ENCODE results near the gene LY6G6F.
A peak's percentile ranks its signal among the peaks of the same experiment; 100 is the strongest.

LY6G6F gene

GRCh38 chr6:31706599-31706998, at the start of gene LY6G6F:
Gene LY6G6F (plus strand): TSS chr6:31706866. CDS start chr6:31706907, 41 bp downstream.
- DNase-seq (ENCODE audit: low spot score) = no peak

- DNase-seq (ENCODE audit: low spot score) = no peak
These were observed 49.1 kb upstream of the LY6G6F start for GRCh38 chr6:31657406-31658157.

DNA sequence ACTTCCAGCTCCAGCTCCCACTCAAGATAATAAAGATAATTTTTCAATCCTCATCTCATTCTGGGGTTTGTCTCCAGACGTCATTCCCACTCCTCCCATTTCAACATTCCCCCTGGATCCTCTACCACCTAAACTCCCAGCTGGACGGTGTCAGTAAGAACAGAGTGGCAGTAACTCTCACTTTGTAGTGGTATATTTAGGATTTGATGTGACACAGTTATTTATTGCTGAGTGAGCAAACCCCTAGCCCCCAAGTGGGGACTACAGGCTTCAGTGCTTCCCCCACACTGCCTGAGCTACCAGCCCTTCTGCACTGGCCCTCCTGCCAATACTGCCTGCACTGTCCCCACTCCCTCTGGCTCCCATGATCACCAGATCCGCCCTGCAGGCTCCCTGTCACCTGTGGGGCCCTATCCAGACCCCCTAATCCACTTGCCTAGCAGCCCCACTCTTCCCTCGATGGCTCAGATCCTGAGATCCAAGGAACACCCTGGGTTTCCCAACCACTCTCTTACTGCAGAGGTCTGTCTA, 48.4 kb upstream of the LY6G6F start:
- no peak for DNase-seq (ENCODE audit: low spot score)

DNA sequence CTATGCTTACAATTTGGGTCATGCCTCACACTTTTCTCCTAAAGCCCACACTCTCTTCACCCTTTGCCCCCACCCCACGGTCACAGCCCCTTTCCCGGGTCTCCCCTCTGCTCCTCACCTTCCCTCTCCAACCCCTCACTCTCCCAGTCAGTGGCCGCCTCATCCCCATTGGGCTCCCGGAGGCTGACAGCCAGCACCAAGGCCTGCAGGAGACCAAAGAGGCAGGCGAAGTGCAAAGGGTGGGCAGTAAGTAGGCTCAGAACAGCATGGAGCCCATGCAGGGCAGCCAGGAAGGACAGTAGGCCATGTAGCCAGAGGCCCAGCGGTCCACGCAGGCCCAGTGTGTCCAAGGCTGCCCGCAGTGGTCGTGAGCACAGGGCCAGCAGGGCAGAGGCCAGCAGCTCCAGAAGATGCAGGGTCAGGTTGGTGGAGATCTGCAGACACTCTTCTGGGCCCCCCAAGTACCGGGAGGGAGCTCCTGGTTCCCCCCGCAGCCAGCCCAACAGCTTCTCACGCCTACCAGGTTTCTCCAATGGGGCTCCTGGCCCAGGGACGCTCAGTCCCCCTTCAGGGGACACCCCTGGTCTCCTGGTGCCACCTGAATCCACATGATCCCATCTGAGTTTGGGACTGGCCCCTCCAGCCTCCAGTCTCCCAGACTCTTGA, 47.5 kb upstream of the LY6G6F start:
- no peak for DNase-seq (ENCODE audit: low spot score)

- DNase-seq (ENCODE audit: low spot score) = peak; percentile 42
These were observed 46.9 kb upstream of the LY6G6F start for GRCh38 chr6:31659649-31660380.

- DNase-seq (ENCODE audit: low spot score) = peak; percentile 83
These were observed 46.0 kb upstream of the LY6G6F start, which contains the start of gene C6orf47 for GRCh38 chr6:31660381-31661261. Gene C6orf47 (minus strand): TSS chr6:31660778. CDS start chr6:31659947, 831 bp downstream.

DNA sequence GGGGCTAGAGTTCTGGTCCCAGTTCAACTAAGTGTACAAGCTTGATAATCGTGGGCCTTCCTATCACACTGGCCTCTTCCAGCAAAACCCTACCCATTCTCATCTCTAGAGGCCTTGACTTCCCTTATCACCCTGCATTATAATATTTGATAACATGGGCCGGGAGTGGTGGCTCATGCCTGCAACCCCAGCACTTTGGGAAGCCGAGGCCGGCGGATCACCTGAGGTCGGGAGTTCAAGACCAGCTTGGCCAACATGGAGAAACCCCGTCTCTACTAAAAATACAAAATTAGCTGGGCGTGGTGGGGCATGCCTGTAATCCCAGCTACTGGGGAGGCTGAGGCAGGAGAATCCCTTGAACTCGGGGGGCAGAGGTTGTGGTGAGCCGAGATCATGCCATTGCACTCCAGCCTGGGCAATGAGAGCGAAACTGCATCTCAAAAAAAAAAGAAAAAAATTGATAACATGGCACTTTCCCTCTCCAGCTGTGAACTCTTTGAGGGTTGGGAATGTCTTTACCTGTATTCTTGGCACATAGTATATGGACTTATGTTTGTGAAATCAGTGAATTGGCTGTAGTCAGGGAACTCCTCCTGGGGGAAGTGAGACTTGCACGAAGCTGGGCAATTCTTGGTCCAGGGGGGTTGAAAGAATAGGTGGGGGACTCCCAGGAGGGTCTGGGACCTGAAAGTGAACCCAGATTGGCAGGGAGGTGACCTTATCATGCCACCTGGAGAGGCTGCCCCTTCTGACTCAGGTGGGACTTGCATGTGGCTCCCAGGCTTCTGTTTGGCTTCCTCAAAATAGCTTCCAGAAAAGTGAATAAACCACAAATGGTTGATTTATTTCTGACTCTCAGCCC, 45.2 kb upstream of the LY6G6F start:
- no peak for DNase-seq (ENCODE audit: low spot score)

GRCh38 chr6:31662124-31662723, 44.4 kb upstream of the LY6G6F start:
- no peak for DNase-seq (ENCODE audit: low spot score)

GRCh38 chr6:31663126-31663960, 43.3 kb upstream of the LY6G6F start:
- DNase-seq (ENCODE audit: low spot score) = no peak

- no peak for DNase-seq (ENCODE audit: low spot score)
These were observed 42.5 kb upstream of the LY6G6F start for GRCh38 chr6:31663961-31664789.

- peak; percentile 94 for DNase-seq (ENCODE audit: low spot score)
These were observed 41.7 kb upstream of the LY6G6F start, which contains the start of gene GPANK1 for GRCh38 chr6:31664790-31665500. Gene GPANK1 (minus strand): TSS chr6:31664997. CDS start chr6:31664478, 519 bp downstream.

- DNase-seq (ENCODE audit: low spot score) = peak; percentile 99
These were observed 40.9 kb upstream of the LY6G6F start, which contains the start of gene CSNK2B for GRCh38 chr6:31665501-31666336. Gene CSNK2B (plus strand): TSS chr6:31666080. CDS start chr6:31666832, 752 bp downstream.

DNA sequence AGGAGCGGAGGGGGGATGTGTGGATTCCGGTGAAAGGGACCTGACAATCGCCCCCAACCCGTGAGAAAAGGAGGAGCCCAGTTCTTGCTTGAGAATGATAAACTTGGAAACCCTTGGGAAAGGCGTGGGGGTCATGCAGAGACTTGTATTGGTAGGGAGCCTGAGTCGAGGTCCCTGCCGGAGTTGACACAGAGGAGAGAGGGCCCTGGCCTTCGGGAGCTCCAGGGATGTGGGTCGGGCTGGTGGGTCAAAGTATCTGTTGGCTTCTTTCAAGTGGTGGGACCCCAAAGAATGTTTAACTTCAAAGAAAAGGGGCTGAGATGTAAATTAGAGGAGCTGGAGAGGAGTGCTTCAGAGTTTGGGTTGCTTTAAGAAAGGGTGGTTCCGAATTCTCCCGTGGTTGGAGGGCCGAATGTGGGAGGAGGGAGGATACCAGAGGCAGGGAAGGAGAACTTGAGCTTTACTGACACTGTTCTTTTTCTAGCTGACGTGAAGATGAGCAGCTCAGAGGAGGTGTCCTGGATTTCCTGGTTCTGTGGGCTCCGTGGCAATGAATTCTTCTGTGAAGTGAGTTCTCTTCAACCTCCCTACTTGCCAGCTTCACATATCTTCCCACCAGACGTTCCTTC, 40.2 kb upstream of the LY6G6F start:
- no peak for DNase-seq (ENCODE audit: low spot score)

- DNase-seq (ENCODE audit: low spot score) = no peak
These were observed 37.0 kb upstream of the LY6G6F start, which contains the start of gene LY6G5B for GRCh38 chr6:31669676-31670075. Gene LY6G5B (plus strand): TSS chr6:31669976. CDS start chr6:31670951, 975 bp downstream.

DNA sequence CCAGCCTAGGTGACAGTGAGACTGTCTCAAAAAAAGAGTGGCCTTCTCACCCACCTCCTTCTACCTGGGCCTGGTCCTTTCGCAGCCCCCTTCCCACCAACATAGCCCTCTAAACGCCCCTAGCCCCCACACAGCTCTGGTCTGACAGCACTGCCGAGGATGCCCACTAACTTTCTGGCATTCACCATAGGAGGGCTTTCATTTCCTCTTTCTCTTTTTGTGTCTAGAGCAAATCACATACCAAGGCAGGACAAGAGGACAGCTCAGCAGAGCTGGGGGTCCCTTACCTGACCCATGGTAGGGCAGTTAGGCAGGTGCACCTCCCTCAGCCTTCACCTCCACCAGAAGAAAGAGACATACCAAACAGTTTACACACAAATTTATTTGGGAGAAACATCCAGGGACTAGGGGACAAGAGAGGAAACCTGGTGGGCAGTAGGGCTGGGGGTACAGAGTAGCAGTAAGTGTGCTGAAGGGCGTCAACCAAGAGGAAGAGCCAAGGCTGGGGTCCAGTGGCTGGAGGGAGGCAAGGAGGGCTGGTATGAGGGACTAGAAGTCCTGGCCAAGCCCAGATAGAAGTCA, 30.3 kb upstream of the LY6G6F start:
- no peak for DNase-seq (ENCODE audit: low spot score)

Measured in activated CD4-positive, alpha-beta T cell treated with anti-CD3 and anti-CD28 coated beads, Interleukin-2, Interleukin-4, amounts not matched to agents 100 ng/mL and 50 ng/mL, durations not matched to agents 16 hours and 8 hours (primary cell).